ENCODE data around the gene PDE4D. TPM values are rescaled to one million over a fixed set of nuclear protein-coding genes. Genes with fewer than 3 reads are reported as not detected.

PDE4D gene
- total RNA-seq, 1 experiment from 2014 or later = 62.6 TPM

GRCh38 chr5:59054963-59055528 lies 838.5 kb downstream of the PDE4D start:
- DNase-seq (ENCODE audit: low read depth, low spot score) = no peak
- in situ Hi-C loops (cut with HindIII; ENCODE audit: low pct_unique_long_range_greater_than_20kb, low sequenced_read_pairs) = no loop called here

- in situ Hi-C loops (cut with HindIII; ENCODE audit: low pct_unique_long_range_greater_than_20kb, low sequenced_read_pairs) = no loop called here
- no peak for DNase-seq (ENCODE audit: low read depth, low spot score)
Observed at GRCh38 chr5:59051951-59052350, 841.6 kb downstream of the PDE4D start.

- in situ Hi-C loops (cut with HindIII; ENCODE audit: low pct_unique_long_range_greater_than_20kb, low sequenced_read_pairs) = no loop called here
- no peak for DNase-seq (ENCODE audit: low read depth, low spot score)
Observed at GRCh38 chr5:59049095-59049494, 844.4 kb downstream of the PDE4D start.

- in situ Hi-C loops (cut with HindIII; ENCODE audit: low pct_unique_long_range_greater_than_20kb, low sequenced_read_pairs) = no loop called here
- peak; percentile 25 for DNase-seq (ENCODE audit: low read depth, low spot score)
Observed at GRCh38 chr5:59042201-59043055, 851.1 kb downstream of the PDE4D start.

- DNase-seq (ENCODE audit: low read depth, low spot score) = no peak
- in situ Hi-C loops (cut with HindIII; ENCODE audit: low pct_unique_long_range_greater_than_20kb, low sequenced_read_pairs) = no loop called here
Observed at GRCh38 chr5:59041355-59041754, 852.2 kb downstream of the PDE4D start.

- in situ Hi-C loops (cut with HindIII; ENCODE audit: low pct_unique_long_range_greater_than_20kb, low sequenced_read_pairs) = no loop called here
- no peak for DNase-seq (ENCODE audit: low read depth, low spot score)
Observed at GRCh38 chr5:59040804-59041201, 852.7 kb downstream of the PDE4D start.

GRCh38 chr5:59040024-59040803 lies 853.3 kb downstream of the PDE4D start:
- peak; percentile 42 for DNase-seq (ENCODE audit: low read depth, low spot score)
- in situ Hi-C loops (cut with HindIII; ENCODE audit: low pct_unique_long_range_greater_than_20kb, low sequenced_read_pairs) = no loop called here

- in situ Hi-C loops (cut with HindIII; ENCODE audit: low pct_unique_long_range_greater_than_20kb, low sequenced_read_pairs) = no loop called here
Observed at GRCh38 chr5:59039296-59040023, 854.1 kb downstream of the PDE4D start.

GRCh38 chr5:59038798-59039295 lies 854.7 kb downstream of the PDE4D start:
- DNase-seq (ENCODE audit: low read depth, low spot score) = no peak
- in situ Hi-C loops (cut with HindIII; ENCODE audit: low pct_unique_long_range_greater_than_20kb, low sequenced_read_pairs) = no loop called here

More at GRCh38 chr5:59039296-59040023, 854.1 kb downstream of the PDE4D start:
- peak; percentile 38 for DNase-seq (ENCODE audit: low read depth, low spot score)

- in situ Hi-C loops (cut with HindIII; ENCODE audit: low pct_unique_long_range_greater_than_20kb, low sequenced_read_pairs) = no loop called here
- no peak for DNase-seq (ENCODE audit: low read depth, low spot score)
Observed at GRCh38 chr5:59037941-59038797, 855.4 kb downstream of the PDE4D start.

- in situ Hi-C loops (cut with HindIII; ENCODE audit: low pct_unique_long_range_greater_than_20kb, low sequenced_read_pairs) = no loop called here
- no peak for DNase-seq (ENCODE audit: low read depth, low spot score)
Observed at GRCh38 chr5:59037453-59037852, 856.1 kb downstream of the PDE4D start.

- DNase-seq (ENCODE audit: low read depth, low spot score) = no peak
- in situ Hi-C loops (cut with HindIII; ENCODE audit: low pct_unique_long_range_greater_than_20kb, low sequenced_read_pairs) = no loop called here
Observed at GRCh38 chr5:59037041-59037440, 856.5 kb downstream of the PDE4D start.

- in situ Hi-C loops (cut with HindIII; ENCODE audit: low pct_unique_long_range_greater_than_20kb, low sequenced_read_pairs) = no loop called here
- peak; percentile 77 for DNase-seq (ENCODE audit: low read depth, low spot score)
Observed at GRCh38 chr5:59036274-59036961, 857.1 kb downstream of the PDE4D start.

- DNase-seq (ENCODE audit: low read depth, low spot score) = no peak
- in situ Hi-C loops (cut with HindIII; ENCODE audit: low pct_unique_long_range_greater_than_20kb, low sequenced_read_pairs) = no loop called here
Observed at GRCh38 chr5:59035681-59036080, 857.8 kb downstream of the PDE4D start.

GRCh38 chr5:59034498-59035186 lies 858.9 kb downstream of the PDE4D start:
- peak; percentile 56 for DNase-seq (ENCODE audit: low read depth, low spot score)
- in situ Hi-C loops (cut with HindIII; ENCODE audit: low pct_unique_long_range_greater_than_20kb, low sequenced_read_pairs) = no loop called here

Data from SK-MEL-5 (cell line).